Caco-2 (cell line): Measurements from ENCODE around the gene CFB. TPM values are rescaled to one million over a fixed set of nuclear protein-coding genes. Genes with fewer than 3 reads are reported as not detected.
A peak's percentile ranks its signal among the peaks of the same experiment; 100 is the strongest.
"Not testable (repeated sequence)": the region's sequence is repeated elsewhere in the genome, so short reads cannot be mapped to it uniquely, and the experiment has no call there.

Experiments used
- BruUV-seq: library from RNA; stranded (reverse); fragments of 400-500 nt; replicated peaks from 2 replicates; lab custom pipeline; 2021; lab: Mats Ljungman, UMichigan
- CTCF ChIA-PET: fragments of 300-600 bp; sonication (Branson Sonifier 250); formaldehyde crosslinking; loops from one replicate; lab custom pipeline; 2022; ENCODE audit warnings: antibody characterized with exemption; lab: Charles Lee
- POLR2A ChIA-PET: fragments of 300-600 bp; sonication (Branson Sonifier 250); formaldehyde crosslinking; loops from one replicate; lab custom pipeline; 2022; ENCODE audit warnings: antibody characterized with exemption; lab: Charles Lee
- DNase-seq, 2 experiments: peaks; one replicate each; pipeline versions ENCODE4 v3.0.0 to v3.0.0-alpha.2; 2020 to 2022
- H3K27me3 ChIP-seq: replicated peaks from 2 replicates; pipeline ENCODE4 v1.6.0; 2011; ENCODE audit warnings: low read length; ENCODE audit not compliant: control insufficient read depth, insufficient read depth
- H3K36me3 ChIP-seq: 2 replicates; pipeline ENCODE4 v1.5.1; 2011; ENCODE audit warnings: low read length; ENCODE audit not compliant: control insufficient read depth, insufficient read depth
- H3K4me1 ChIP-seq: fragments of 250-450 bp; sonication (Bioruptor Pico); 2 replicates; pipeline ENCODE4 v1.5.1; 2020; ENCODE audit warnings: mild to moderate bottlenecking
- H3K4me3 ChIP-seq: 2 replicates; pipeline ENCODE4 v1.5.1; 2011; ENCODE audit warnings: low read depth, mild to moderate bottlenecking, control low read depth, low read length
- H3K9me3 ChIP-seq: fragments of 250-450 bp; sonication (Bioruptor Pico); 2 replicates; pipeline ENCODE4 v1.5.1; 2020; ENCODE audit warnings: mild to moderate bottlenecking, moderate library complexity
- H3K27ac Mint-ChIP-seq: one replicate; pipeline ENCODE4 v1.8.0; 2022; ENCODE audit warnings: mixed read lengths; ENCODE audit not compliant: unreplicated experiment
- H3K27me3 Mint-ChIP-seq: one replicate; pipeline ENCODE4 v1.8.0; 2022; ENCODE audit warnings: mixed read lengths; ENCODE audit not compliant: insufficient read depth, unreplicated experiment
- H3K36me3 Mint-ChIP-seq: one replicate; pipeline ENCODE4 v1.8.0; 2022; ENCODE audit warnings: mild to moderate bottlenecking, mixed read lengths; ENCODE audit not compliant: insufficient read depth, unreplicated experiment
- H3K4me1 Mint-ChIP-seq: one replicate; pipeline ENCODE4 v1.8.0; 2022; ENCODE audit warnings: low read depth, mixed read lengths; ENCODE audit not compliant: unreplicated experiment
- H3K4me3 Mint-ChIP-seq: one replicate; pipeline ENCODE4 v1.8.0; 2022; ENCODE audit warnings: mild to moderate bottlenecking, moderate library complexity, mixed read lengths; ENCODE audit not compliant: unreplicated experiment
- H3K9me3 Mint-ChIP-seq: one replicate; pipeline ENCODE4 v1.8.0; 2022; ENCODE audit warnings: mixed read lengths; ENCODE audit not compliant: unreplicated experiment
- CTCF ChIP-seq, 2 experiments: fragments of 200-600 bp in 1 of 2; IDR thresholded peaks; 1 replicate in 1 of 2; 2 replicates in 1 of 2; pipeline versions ENCODE4 v1.5.1 to v1.8.0; 2011 to 2022; ENCODE audit warnings: antibody characterized with exemption in 1 of 2, control low read depth in 1 of 2, inconsistent platforms in 1 of 2, low read depth in 1 of 2, low read length in 1 of 2, mild to moderate bottlenecking in 1 of 2, moderate library complexity in 1 of 2; ENCODE audit not compliant: insufficient read depth in 1 of 2, severe bottlenecking in 1 of 2, unreplicated experiment in 1 of 2
- intact Hi-C: fragments of 100-400 bp; cut with micrococcal nuclease; formaldehyde crosslinking; loops from one replicate; pipeline ENCODE4 v1.10.0; 2022; ENCODE audit not compliant: unreplicated experiment
- total RNA-seq: library from RNA; stranded (reverse); gene quantifications from 2 replicates; pipeline ENCODE4 v1.2.3, GENCODE V29; 2022

CFB gene
- total RNA-seq, 1 experiment from 2014 or later, result 32.1 TPM

GRCh38 chr6:31907158-31907813 is 38.6 kb upstream of the CFB start:
- Mint-ChIP-seq H3K9me3 (no peaks in the 10 kb centered on the region), H3K27me3 (no peaks in the 10 kb centered on the region), H3K4me1 (peaks cover 10% of the 10 kb centered on the region), H3K36me3 (peaks cover 10% of the 10 kb centered on the region), H3K27ac (no peak overlapping the region), H3K4me3 (no peak overlapping the region)
- H3K27me3 ChIP-seq, result no peaks in the 10 kb centered on the region
- ChIA-PET CTCF (interaction anchor here (0.6 to 2.4 kb wide), 7 partner anchors 9 to 288 kb away, joined by 3 to 11 read pairs (median 4); partner anchors contain the start of genes LSM2 and VARS1), POLR2A (interaction anchor here (0.7 kb wide), 1 partner anchor 169 kb away, joined by 3 read pairs; no protein-coding TSS in a partner anchor)
- H3K36me3 ChIP-seq, result no peaks in the 10 kb centered on the region
- TF ChIP-seq CTCF (IDR thresholded peaks at IDR 0.05; ENCODE audit: insufficient read depth in 1 of 2, low read depth in 1 of 2, low read length in 1 of 2, severe bottlenecking in 1 of 2, unreplicated experiment in 1 of 2), result no peak
- H3K9me3 ChIP-seq, result no peaks in the 10 kb centered on the region
- no TSS peak for BruUV-seq
- intact Hi-C loops, result no loop called here
- peaks cover 13% of the 10 kb centered on the region; the same call in 1 of the 2 replicates for H3K4me1 ChIP-seq
- no peak overlapping the region for H3K4me3 ChIP-seq
- peak in 1 of 2 experiments; percentile 55 for DNase-seq

DNA sequence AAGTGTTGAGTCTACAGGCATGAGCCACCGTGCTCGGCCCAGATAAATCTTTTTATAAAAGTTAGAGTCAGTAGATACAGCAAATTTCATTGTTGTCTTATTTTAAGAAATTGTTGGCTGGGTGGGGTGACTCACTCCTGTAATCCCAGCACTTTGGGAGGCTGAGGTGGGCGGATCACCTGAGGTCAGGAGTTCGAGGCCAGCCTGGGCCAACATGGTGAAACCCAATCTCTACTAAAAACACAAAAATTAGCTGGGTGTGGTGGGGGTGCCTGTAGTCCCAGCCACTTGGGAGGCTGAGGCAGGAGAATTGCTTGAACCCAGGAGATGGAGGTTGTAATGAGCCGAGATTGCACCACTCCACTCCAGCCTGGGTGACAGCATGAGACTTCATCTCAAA is 37.6 kb upstream of the CFB start:
- BruUV-seq, result not testable (repeated sequence)

DNA sequence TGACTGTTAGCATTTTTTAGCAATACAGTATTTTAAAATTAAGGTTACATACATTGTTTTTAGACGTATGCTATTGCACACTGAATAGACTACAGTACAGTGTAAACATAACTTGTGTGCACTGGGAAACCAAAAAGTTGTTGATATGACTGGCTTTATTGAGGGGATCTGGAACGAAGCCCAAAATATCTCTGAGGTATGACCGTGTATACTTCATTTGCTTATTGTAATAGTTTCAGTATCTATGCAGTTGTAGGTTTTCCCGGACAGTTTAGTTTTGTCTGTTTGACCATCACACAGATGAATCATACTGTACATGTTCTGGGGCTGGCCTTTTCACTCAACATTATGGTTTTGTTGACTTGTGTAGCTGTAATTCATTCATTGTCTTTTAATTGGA is 37.1 kb upstream of the CFB start:
- TF ChIP-seq CTCF (IDR thresholded peaks at IDR 0.05; ENCODE audit: insufficient read depth in 1 of 2, low read depth in 1 of 2, low read length in 1 of 2, severe bottlenecking in 1 of 2, unreplicated experiment in 1 of 2), result no peak
- no peaks in the 10 kb centered on the region for H3K9me3 Mint-ChIP-seq
- H3K9me3 ChIP-seq, result no peaks in the 10 kb centered on the region
- no TSS peak for BruUV-seq
- no peak overlapping the region for H3K4me3 ChIP-seq
- H3K27ac Mint-ChIP-seq, result no peak overlapping the region
- ChIA-PET CTCF (interaction anchor here (0.7 kb wide), 1 partner anchor 10 kb away, joined by 4 read pairs; no protein-coding TSS in a partner anchor), POLR2A (no interaction called here)
- H3K4me1 ChIP-seq, result peaks cover 2% of the 10 kb centered on the region; the same call in 1 of the 2 replicates
- H3K4me1 Mint-ChIP-seq, result no peaks in the 10 kb centered on the region
- DNase-seq, result no peak
- H3K4me3 Mint-ChIP-seq, result no peak overlapping the region
- H3K36me3 Mint-ChIP-seq, result no peaks in the 10 kb centered on the region
- intact Hi-C loops, result no loop called here
- no peaks in the 10 kb centered on the region for H3K36me3 ChIP-seq
- no peaks in the 10 kb centered on the region for H3K27me3 Mint-ChIP-seq
- no peaks in the 10 kb centered on the region for H3K27me3 ChIP-seq

More for the DNA sequence above, 37.6 kb upstream of the CFB start:
- H3K9me3 Mint-ChIP-seq, POLR2A ChIA-PET, H3K4me1 Mint-ChIP-seq, H3K36me3 Mint-ChIP-seq, H3K27me3 Mint-ChIP-seq, H3K4me1 ChIP-seq, H3K36me3 ChIP-seq, intact Hi-C loops, H3K27me3 ChIP-seq, H3K9me3 ChIP-seq, DNase-seq, H3K27ac Mint-ChIP-seq, H3K4me3 ChIP-seq, H3K4me3 Mint-ChIP-seq: not testable (repeated sequence)
- CTCF ChIA-PET, result interaction anchor here (1.0 to 2.4 kb wide), 4 partner anchors 14 to 101 kb away, joined by 3 to 11 read pairs (median 4); partner anchors contain the start of gene LSM2

DNA sequence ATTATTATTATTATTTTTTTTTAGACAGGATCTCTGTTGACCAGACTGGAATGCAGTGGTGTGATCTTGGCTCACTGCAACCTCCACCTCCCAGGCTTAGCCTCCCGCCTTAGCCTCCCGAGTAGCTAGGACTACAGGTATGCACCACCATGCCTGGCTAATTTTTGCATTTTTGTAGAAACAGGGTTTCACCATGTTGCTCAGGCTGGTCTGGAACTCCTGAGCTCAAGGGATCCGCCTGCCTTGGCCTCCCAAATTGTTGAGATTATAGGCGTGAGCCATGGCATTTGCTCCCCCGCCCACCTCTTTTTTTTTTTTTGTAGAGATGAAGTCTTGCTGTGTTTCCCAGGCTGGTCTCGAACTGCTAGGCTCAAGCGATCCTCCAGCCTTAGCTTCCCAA is 36.6 kb upstream of the CFB start:
- H3K4me1 ChIP-seq, H3K36me3 ChIP-seq, H3K4me3 ChIP-seq, H3K9me3 ChIP-seq, H3K27me3 ChIP-seq, H3K36me3 Mint-ChIP-seq, DNase-seq, H3K4me3 Mint-ChIP-seq, intact Hi-C loops, BruUV-seq, H3K4me1 Mint-ChIP-seq, POLR2A ChIA-PET, H3K27me3 Mint-ChIP-seq, H3K27ac Mint-ChIP-seq, H3K9me3 Mint-ChIP-seq: not testable (repeated sequence)
- CTCF ChIA-PET, result interaction anchor here (0.7 kb wide), 1 partner anchor 11 kb away, joined by 4 read pairs; no protein-coding TSS in a partner anchor
